ENCODE results near the gene POTEI. TPM values are rescaled to one million over a fixed set of nuclear protein-coding genes. Genes with fewer than 3 reads are reported as not detected.

Gene POTEI
- polyA plus RNA-seq, 2 of the 4 experiments (the other 2 are of a cell fraction): 0.01 TPM; not detected in 1

Small RNA genes lying within 50 kb of the gene (small RNA-seq; reads per million reads assigned to genes)
- gene RF00017: 0 reads per million in 6 experiments
- 0 reads per million in 6 experiments for gene RNU6-473P

Other genes with a start within 250 kb of the POTEI start
- gene IMP4, start 166.4 kb downstream of the POTEI start, polyA plus RNA-seq (2011; rRNA removed): 113 and 118 TPM in 2 replicates
- 149 to 178 TPM (median 159 TPM) in 3 replicates for gene IMP4, start 166.4 kb downstream of the POTEI start, polyA plus RNA-seq (2017; fragmentation: RNase III; extraction: RNeasy Plus Mini Kit Qiagen cat#74134 plus additional on column Dnase treatment)
- gene PTPN18, start 153.3 kb downstream of the POTEI start, polyA plus RNA-seq (2011; rRNA removed): 20.4 and 23.7 TPM in 2 replicates
- gene PTPN18, start 153.3 kb downstream of the POTEI start, polyA plus RNA-seq (2017; fragmentation: RNase III; extraction: RNeasy Plus Mini Kit Qiagen cat#74134 plus additional on column Dnase treatment): 19.6 to 23.1 TPM (median 20.5 TPM) in 3 replicates
- gene CFC1B, start 11.9 kb upstream of the POTEI start, polyA plus RNA-seq (2011; rRNA removed): not detected in 2 replicates
- not detected in 3 replicates for gene CFC1B, start 11.9 kb upstream of the POTEI start, polyA plus RNA-seq (2017; fragmentation: RNase III; extraction: RNeasy Plus Mini Kit Qiagen cat#74134 plus additional on column Dnase treatment)
- not detected in 2 replicates for gene CFC1, start 90.2 kb upstream of the POTEI start, polyA plus RNA-seq (2011; rRNA removed)
- not detected in 3 replicates for gene CFC1, start 90.2 kb upstream of the POTEI start, polyA plus RNA-seq (2017; fragmentation: RNase III; extraction: RNeasy Plus Mini Kit Qiagen cat#74134 plus additional on column Dnase treatment)
- gene POTEJ, start 102.1 kb upstream of the POTEI start, polyA plus RNA-seq (2011; rRNA removed): 0.01 TPM in 1 of 2 replicates, not detected in the other
- gene POTEJ, start 102.1 kb upstream of the POTEI start, polyA plus RNA-seq (2017; fragmentation: RNase III; extraction: RNeasy Plus Mini Kit Qiagen cat#74134 plus additional on column Dnase treatment): 0.07 TPM in 1 of 3 replicates, not detected in the others
- gene GPR148, start 219.7 kb upstream of the POTEI start, polyA plus RNA-seq (2011; rRNA removed): not detected in 2 replicates
- gene GPR148, start 219.7 kb upstream of the POTEI start, polyA plus RNA-seq (2017; fragmentation: RNase III; extraction: RNeasy Plus Mini Kit Qiagen cat#74134 plus additional on column Dnase treatment): not detected in 3 replicates
- not detected in 2 replicates for gene AMER3, start 246.2 kb upstream of the POTEI start, polyA plus RNA-seq (2011; rRNA removed)
- gene AMER3, start 246.2 kb upstream of the POTEI start, polyA plus RNA-seq (2017; fragmentation: RNase III; extraction: RNeasy Plus Mini Kit Qiagen cat#74134 plus additional on column Dnase treatment): not detected in 3 replicates